GM21825 (cell line): ENCODE measurements around the gene SLC9A9.

Source experiments
- ATAC-seq: cut with Tn5 transposase; IDR thresholded peaks from one replicate; pipeline ENCODE4 v1.9.1; 2021; ENCODE audit warnings: mild to moderate bottlenecking, moderate library complexity; ENCODE audit not compliant: unreplicated experiment

The SLC9A9 gene

GRCh38 chr3:143848704-143849103 is 436 bp upstream of the SLC9A9 start:
- no peak for ATAC-seq

GRCh38 chr3:143843587-143843986 is 4.7 kb downstream of the SLC9A9 start:
- no peak for ATAC-seq

- ATAC-seq = no peak
Observed at GRCh38 chr3:143840636-143841035, 7.6 kb downstream of the SLC9A9 start.

- ATAC-seq = peak; percentile 53
Observed at GRCh38 chr3:143839980-143840379, 8.3 kb downstream of the SLC9A9 start.

GRCh38 chr3:143837076-143837475 is 11.2 kb downstream of the SLC9A9 start:
- ATAC-seq = no peak

- no peak for ATAC-seq
Observed at GRCh38 chr3:143835312-143835711, 13.0 kb downstream of the SLC9A9 start.

- ATAC-seq = peak; percentile 46
Observed at GRCh38 chr3:143832433-143832832, 15.8 kb downstream of the SLC9A9 start.

GRCh38 chr3:143831994-143832393 is 16.3 kb downstream of the SLC9A9 start:
- ATAC-seq = peak; percentile 63

- ATAC-seq = peak; percentile 45
Observed at GRCh38 chr3:143831208-143831607, 17.1 kb downstream of the SLC9A9 start.

- ATAC-seq = no peak
Observed at GRCh38 chr3:143830786-143831185, 17.5 kb downstream of the SLC9A9 start.

- ATAC-seq = no peak
Observed at GRCh38 chr3:143830063-143830462, 18.2 kb downstream of the SLC9A9 start.

- ATAC-seq = no peak
Observed at GRCh38 chr3:143827425-143827824, 20.8 kb downstream of the SLC9A9 start.

- no peak for ATAC-seq
Observed at GRCh38 chr3:143826296-143826695, 22.0 kb downstream of the SLC9A9 start.

- ATAC-seq = peak; percentile 71
Observed at GRCh38 chr3:143825513-143825912, 22.8 kb downstream of the SLC9A9 start.

GRCh38 chr3:143824735-143825385 is 23.4 kb downstream of the SLC9A9 start:
- no peak for ATAC-seq

GRCh38 chr3:143822798-143823197 is 25.5 kb downstream of the SLC9A9 start:
- ATAC-seq = no peak

GRCh38 chr3:143822374-143822773 is 25.9 kb downstream of the SLC9A9 start:
- ATAC-seq = no peak

- ATAC-seq = no peak
Observed at GRCh38 chr3:143821862-143822261, 26.4 kb downstream of the SLC9A9 start.

GRCh38 chr3:143820466-143821221 is 27.6 kb downstream of the SLC9A9 start:
- no peak for ATAC-seq

- no peak for ATAC-seq
Observed at GRCh38 chr3:143819890-143820289, 28.4 kb downstream of the SLC9A9 start.

- ATAC-seq = peak; percentile 55
Observed at GRCh38 chr3:143814443-143814889, 33.8 kb downstream of the SLC9A9 start.

GRCh38 chr3:143812481-143812880 is 35.8 kb downstream of the SLC9A9 start:
- ATAC-seq = no peak
